Transverse colon (tissue), 4 donors: ENCODE results near the gene ACAP2. TPM values are rescaled to one million over a fixed set of nuclear protein-coding genes. Genes with fewer than 3 reads are reported as not detected.
"Not testable (repeated sequence)": the region's sequence is repeated elsewhere in the genome, so short reads cannot be mapped to it uniquely, and the experiment has no call there.

Source experiments
- DNase-seq: peaks from one replicate; pipeline ENCODE4 v3.0.0-alpha.2; 2019
- H3K27ac ChIP-seq, 4 donors: fragments of 200-600 bp; sonication (generic); 2 replicates each; pipeline ENCODE4 v1.5.1; 2016 to 2018; ENCODE audit warnings: inconsistent platforms in 4 of 4
- H3K27me3 ChIP-seq: fragments of 200-600 bp; sonication (generic); 2 replicates; pipeline ENCODE4 v1.5.1; 2017; ENCODE audit warnings: inconsistent platforms
- H3K36me3 ChIP-seq, 4 donors: fragments of 200-600 bp; sonication (generic); 2 replicates each; pipeline ENCODE4 v1.5.1; 2017 to 2019; ENCODE audit warnings: inconsistent platforms in 4 of 4
- H3K4me1 ChIP-seq, 4 donors: fragments of 200-600 bp; sonication (generic); 2 replicates each; pipeline ENCODE4 v1.5.1; 2017 to 2020; ENCODE audit warnings: inconsistent platforms in 4 of 4
- H3K4me3 ChIP-seq, 4 donors: fragments of 200-600 bp; sonication (generic); 1 replicate in 1 of 4; 2 replicates in 3 of 4; pipeline versions ENCODE4 v1.5.1 to v1.6.1; 2017 to 2019; ENCODE audit warnings: inconsistent platforms in 4 of 4
- H3K9me3 ChIP-seq, 2 donors: fragments of 200-600 bp; sonication (generic); 2 replicates each; pipeline ENCODE4 v1.5.1; 2017 to 2019; ENCODE audit warnings: inconsistent platforms in 2 of 2
- CTCF ChIP-seq, 5 experiments: fragments of 200-600 bp in 3 of 5; fragments of 450-650 bp in 2 of 5; sonication (generic) in 3 of 5; IDR thresholded peaks; 1 replicate in 2 of 5; 2 replicates in 3 of 5; pipeline ENCODE4 v1.5.1; 2016 to 2017; ENCODE audit warnings: antibody characterized with exemption in 5 of 5, inconsistent platforms in 3 of 5, mild to moderate bottlenecking in 2 of 5, moderate library complexity in 1 of 5
- EP300 ChIP-seq: sonication (generic); formaldehyde crosslinking; IDR thresholded peaks from one replicate; pipeline ENCODE4 v1.6.1; 2017; ENCODE audit warnings: antibody characterized with exemption, low read depth
- POLR2A ChIP-seq: fragments of 450-650 bp; IDR thresholded peaks from one replicate; pipeline ENCODE4 v1.6.1; 2016; ENCODE audit warnings: antibody characterized with exemption, mild to moderate bottlenecking, moderate library complexity
- POLR2AphosphoS5 ChIP-seq, 3 donors: sonication (generic); formaldehyde crosslinking; IDR thresholded peaks; one replicate each; pipeline ENCODE4 v1.6.1; 2016; ENCODE audit warnings: antibody characterized with exemption in 3 of 3
- WGBS, 2 donors: methylation state at CpG; one replicate each; pipeline ENCODE4 v1.1.5; 2018; ENCODE audit warnings: low coverage in 1 of 2; 5-methylcytosine and 5-hydroxymethylcytosine counted together
- in situ Hi-C, 4 donors: fragments of 200-750 bp; cut with MboI; loops; one replicate each; pipeline versions ENCODE4 v1.15.0 to v1.15.1; 2017; ENCODE audit warnings: low sequenced_read_pairs in 3 of 4, low pct_ligation_motif_present in 1 of 4, low pct_unique_long_range_greater_than_20kb in 1 of 4
- intact Hi-C: fragments of 100-400 bp; cut with DNase I; formaldehyde crosslinking; loops from one replicate; pipeline ENCODE4 v1.15.1; 2023; ENCODE audit warnings: low total_unique reads
- total RNA-seq, 4 donors: library from RNA; depleted of rRNA; stranded (reverse); fragments of >200 nt; gene quantifications; one replicate each; pipeline ENCODE4 v1.1.0, GENCODE V29; 2016

The ACAP2 gene
- total RNA-seq, 4 donors from 2014 or later, result 17.3 to 97.5 (median 64.6) TPM

GRCh38 chr3:195405651-195406050, 37.2 kb downstream of the ACAP2 start:
- in situ Hi-C loops, result no loop called here
- no peaks in the 10 kb centered on the region for H3K9me3 ChIP-seq
- intact Hi-C loops, result no loop called here
- H3K4me1 ChIP-seq, result peaks cover 0 to 13% (median 1%) of the 10 kb centered on the region in 4 donors
- 71 to 88% methylated on average over 1 to 2 of the region's 2 CpGs for WGBS, 2 donors
- no peak overlapping the region for H3K27ac ChIP-seq
- DNase-seq, result no peak
- H3K4me3 ChIP-seq, result no peak overlapping the region
- peaks cover 0 to 4% (median 0%) of the 10 kb centered on the region in 4 donors for H3K36me3 ChIP-seq
- no peaks in the 10 kb centered on the region for H3K27me3 ChIP-seq
- no peak for TF ChIP-seq POLR2A
- TF ChIP-seq CTCF (IDR thresholded peaks at IDR 0.05), result no peak
- no peak for TF ChIP-seq EP300
- no peak for TF ChIP-seq POLR2AphosphoS5 (IDR thresholded peaks at IDR 0.05)

GRCh38 chr3:195403841-195404408, 38.9 kb downstream of the ACAP2 start:
- in situ Hi-C loops (no loop called here), intact Hi-C loops (no loop called here)
- Histone ChIP-seq H3K9me3 (no peaks in the 10 kb centered on the region), H3K27me3 (no peaks in the 10 kb centered on the region), H3K4me1 (peaks cover 0 to 10% (median 1%) of the 10 kb centered on the region in 4 donors), H3K27ac (no peak overlapping the region), H3K36me3 (peaks cover 0 to 4% (median 0%) of the 10 kb centered on the region in 4 donors), H3K4me3 (no peak overlapping the region)
- WGBS, 2 donors, result 82 to 83% methylated on average over 4 of the region's 4 CpGs
- TF ChIP-seq EP300, result no peak
- TF ChIP-seq POLR2A, result no peak
- TF ChIP-seq POLR2AphosphoS5 (IDR thresholded peaks at IDR 0.05), result no peak
- TF ChIP-seq CTCF (IDR thresholded peaks at IDR 0.05), result no peak
- DNase-seq, result no peak

GRCh38 chr3:195403244-195403643, 39.6 kb downstream of the ACAP2 start:
- in situ Hi-C loops (no loop called here), intact Hi-C loops (no loop called here)
- Histone ChIP-seq H3K36me3 (peaks cover 0 to 4% (median 0%) of the 10 kb centered on the region in 4 donors), H3K4me1 (peaks cover 0 to 9% (median 1%) of the 10 kb centered on the region in 4 donors), H3K27me3 (no peaks in the 10 kb centered on the region), H3K9me3 (no peaks in the 10 kb centered on the region), H3K27ac (no peak overlapping the region), H3K4me3 (no peak overlapping the region)
- DNase-seq, result no peak
- TF ChIP-seq CTCF (IDR thresholded peaks at IDR 0.05), result no peak
- WGBS, 2 donors, result 93 to 94% methylated on average over 3 to 4 of the region's 4 CpGs

GRCh38 chr3:195401943-195402342, 40.9 kb downstream of the ACAP2 start:
- H3K27ac ChIP-seq, result no peak overlapping the region
- H3K9me3 ChIP-seq, result no peaks in the 10 kb centered on the region
- in situ Hi-C loops, result no loop called here
- H3K36me3 ChIP-seq, result no peaks in the 10 kb centered on the region
- H3K27me3 ChIP-seq, result no peaks in the 10 kb centered on the region
- 73 to 78% methylated on average over 5 of the region's 5 CpGs for WGBS, 2 donors
- H3K4me3 ChIP-seq, result no peak overlapping the region
- no peak for TF ChIP-seq EP300
- TF ChIP-seq CTCF (IDR thresholded peaks at IDR 0.05), result no peak
- no peak for TF ChIP-seq POLR2A
- no peak for TF ChIP-seq POLR2AphosphoS5 (IDR thresholded peaks at IDR 0.05)
- intact Hi-C loops, result no loop called here
- DNase-seq, result no peak
- H3K4me1 ChIP-seq, result peaks cover 3 to 19% (median 4%) of the 10 kb centered on the region in 4 donors

GRCh38 chr3:195398460-195398859, 44.4 kb downstream of the ACAP2 start:
- WGBS, 2 donors, result 86 to 98% methylated on average over 6 of the region's 6 CpGs
- DNase-seq, H3K4me3 ChIP-seq, H3K36me3 ChIP-seq, H3K27me3 ChIP-seq, intact Hi-C loops, H3K9me3 ChIP-seq, H3K27ac ChIP-seq, in situ Hi-C loops: not testable (repeated sequence)
- peaks cover 4 to 29% (median 9%) of the 10 kb centered on the region in 4 donors for H3K4me1 ChIP-seq
